ENCODE data around the gene COL4A1. TPM values are rescaled to one million over a fixed set of nuclear protein-coding genes. Genes with fewer than 3 reads are reported as not detected.
"Not testable (repeated sequence)": the region's sequence is repeated elsewhere in the genome, so short reads cannot be mapped to it uniquely, and the experiment has no call there.

Gene COL4A1
- total RNA-seq, 1 donor = 0.21 TPM

DNA sequence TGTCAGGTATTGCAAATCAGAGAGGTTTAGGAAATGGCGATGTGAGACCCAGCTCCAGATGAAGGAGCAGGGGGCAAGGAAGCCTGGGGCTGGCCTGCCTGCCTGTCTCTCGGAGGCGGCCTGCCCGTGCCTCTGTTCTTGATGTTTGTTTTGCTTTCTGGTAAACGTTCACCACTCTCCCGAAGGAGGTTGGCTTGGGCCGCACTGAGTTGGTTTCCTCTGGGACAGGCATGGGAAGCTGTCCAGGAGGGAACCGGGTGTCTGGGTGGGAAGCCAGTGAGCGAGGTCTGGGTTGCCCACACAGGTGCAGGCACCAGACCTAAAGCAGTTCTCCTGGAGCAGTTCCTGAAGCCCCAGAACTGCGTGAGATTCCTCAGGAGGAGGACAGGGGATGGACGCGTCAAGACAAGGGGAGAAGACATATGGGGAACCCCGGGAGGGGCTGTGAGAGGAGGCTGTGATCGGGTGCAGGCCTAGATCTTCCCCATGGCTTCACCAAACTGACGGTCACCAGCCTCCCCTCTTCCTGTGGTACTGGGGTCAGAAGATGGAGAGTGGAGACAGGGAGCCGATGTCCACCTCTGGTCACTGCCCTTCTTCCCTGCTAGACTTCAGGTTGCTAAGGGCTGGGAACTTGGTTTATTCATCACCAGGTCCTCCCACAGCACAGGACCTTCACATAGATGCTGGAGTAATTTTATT lies 15.3 kb upstream of the COL4A1 start:
- no peaks in the 10 kb centered on the region for H3K4me1 ChIP-seq (ENCODE audit: insufficient read depth, low read length)
- H3K27me3 ChIP-seq (ENCODE audit: insufficient read depth, low read length) = no peaks in the 10 kb centered on the region
- no peaks in the 10 kb centered on the region for H3K9me3 ChIP-seq (ENCODE audit: low read depth, low read length)
- H3K4me3 ChIP-seq (ENCODE audit: low read length) = no peak overlapping the region

DNA sequence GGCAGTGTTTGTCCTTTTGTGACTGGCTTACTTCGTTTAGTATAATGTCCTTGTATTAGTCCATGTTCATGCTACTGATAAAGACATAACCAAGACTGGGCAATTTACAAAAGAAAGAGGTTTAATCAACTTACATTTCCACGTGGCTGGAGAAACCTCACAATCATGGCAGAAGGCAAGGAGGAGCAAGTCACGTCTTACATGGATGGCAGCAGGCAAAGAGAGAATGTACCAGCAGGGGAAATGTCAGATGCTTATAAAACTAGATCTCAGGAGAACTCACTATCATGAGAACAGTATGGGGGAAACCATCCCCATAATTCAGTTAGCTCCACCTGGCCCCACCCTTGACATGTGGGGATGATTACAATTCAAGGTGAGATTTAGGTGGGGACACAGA lies 14.6 kb upstream of the COL4A1 start:
- not testable (repeated sequence) for H3K4me1 ChIP-seq (ENCODE audit: insufficient read depth, low read length); H3K9me3 ChIP-seq (ENCODE audit: low read depth, low read length); H3K27me3 ChIP-seq (ENCODE audit: insufficient read depth, low read length); H3K4me3 ChIP-seq (ENCODE audit: low read length)

DNA sequence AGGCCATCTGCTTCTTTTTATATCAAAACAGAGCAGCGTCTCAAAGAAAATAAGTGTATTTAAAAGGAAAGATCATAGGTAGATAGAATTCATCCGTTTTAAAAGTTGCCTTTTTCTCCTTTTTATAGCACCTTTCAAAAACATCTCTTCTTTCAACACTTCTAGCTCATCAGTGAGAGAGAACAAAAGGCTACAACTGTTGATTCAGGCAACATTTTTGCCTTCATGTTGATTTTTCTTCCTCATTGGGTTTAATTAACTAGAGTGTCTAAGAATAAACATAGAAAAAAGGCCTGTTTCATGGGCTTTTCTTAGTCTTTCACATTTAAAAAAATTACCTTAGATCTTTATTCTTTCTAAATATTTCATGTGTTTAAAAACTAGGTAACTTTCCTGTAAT lies 13.7 kb upstream of the COL4A1 start:
- Histone ChIP-seq H3K4me3 (ENCODE audit: low read length) (no peak overlapping the region), H3K27me3 (ENCODE audit: insufficient read depth, low read length) (no peaks in the 10 kb centered on the region), H3K9me3 (ENCODE audit: low read depth, low read length) (no peaks in the 10 kb centered on the region)

DNA sequence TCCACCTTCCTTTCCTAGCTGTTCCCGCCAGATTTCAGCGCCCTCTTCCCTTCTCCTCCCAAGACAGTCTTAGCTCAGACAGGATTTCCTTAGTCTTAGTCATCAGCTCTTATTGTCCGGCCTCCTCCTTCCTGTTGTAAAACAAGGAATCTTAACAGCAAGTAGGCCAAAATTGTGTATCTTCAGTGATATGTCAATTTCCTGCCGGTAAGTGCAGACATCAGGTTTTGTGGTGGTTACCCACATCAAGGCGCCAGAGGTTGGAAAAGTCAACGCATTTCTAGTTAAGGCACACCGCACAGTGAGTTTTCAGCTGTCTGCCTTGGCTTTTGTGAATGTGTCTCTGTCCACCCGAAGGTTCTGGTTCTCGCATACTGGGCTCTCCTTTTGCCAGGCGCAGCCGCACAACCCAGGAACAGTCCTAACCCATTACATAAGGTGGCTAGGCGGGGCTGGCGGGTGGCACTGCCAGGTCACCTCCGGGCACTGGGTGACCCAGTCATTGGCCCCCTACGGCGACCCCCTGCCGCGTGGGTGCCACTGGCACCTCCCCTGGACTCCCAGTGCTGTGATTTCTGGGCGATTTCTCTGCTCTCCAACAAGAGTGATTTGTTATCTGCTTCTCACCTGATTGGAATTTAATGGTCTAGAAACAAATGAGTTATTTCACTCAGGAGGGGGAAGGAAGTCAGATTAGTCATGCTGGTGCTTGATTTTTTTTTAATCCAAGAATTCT lies 13.0 kb upstream of the COL4A1 start:
- H3K4me3 ChIP-seq (ENCODE audit: low read length) = no peak overlapping the region
- no peaks in the 10 kb centered on the region for H3K4me1 ChIP-seq (ENCODE audit: insufficient read depth, low read length)
- no peaks in the 10 kb centered on the region for H3K9me3 ChIP-seq (ENCODE audit: low read depth, low read length)
- no peaks in the 10 kb centered on the region for H3K27me3 ChIP-seq (ENCODE audit: insufficient read depth, low read length)

More for the DNA sequence above, 13.7 kb upstream of the COL4A1 start:
- H3K4me1 ChIP-seq (ENCODE audit: insufficient read depth, low read length) = no peaks in the 10 kb centered on the region

DNA sequence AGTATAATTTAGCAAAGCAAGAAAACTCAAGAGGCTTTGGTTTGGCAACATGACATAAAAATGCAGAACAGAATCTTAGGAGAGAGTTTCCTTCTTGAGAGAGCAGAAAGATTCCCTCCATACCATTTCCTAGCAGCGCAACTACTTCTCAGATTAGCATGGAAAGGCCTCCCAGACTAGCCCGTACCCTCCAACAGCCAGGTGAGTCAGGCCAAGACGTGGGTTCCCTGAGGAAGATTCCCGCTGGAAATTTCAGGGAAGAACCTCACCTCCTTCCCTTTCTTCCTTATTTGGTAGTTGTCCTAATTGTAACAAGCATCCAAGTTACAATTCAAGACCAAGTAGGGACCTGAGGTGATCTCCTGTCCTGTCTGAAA lies 12.4 kb upstream of the COL4A1 start:
- Histone ChIP-seq H3K9me3 (ENCODE audit: low read depth, low read length) (no peaks in the 10 kb centered on the region), H3K27me3 (ENCODE audit: insufficient read depth, low read length) (no peaks in the 10 kb centered on the region), H3K4me3 (ENCODE audit: low read length) (no peak overlapping the region), H3K4me1 (ENCODE audit: insufficient read depth, low read length) (no peaks in the 10 kb centered on the region)

DNA sequence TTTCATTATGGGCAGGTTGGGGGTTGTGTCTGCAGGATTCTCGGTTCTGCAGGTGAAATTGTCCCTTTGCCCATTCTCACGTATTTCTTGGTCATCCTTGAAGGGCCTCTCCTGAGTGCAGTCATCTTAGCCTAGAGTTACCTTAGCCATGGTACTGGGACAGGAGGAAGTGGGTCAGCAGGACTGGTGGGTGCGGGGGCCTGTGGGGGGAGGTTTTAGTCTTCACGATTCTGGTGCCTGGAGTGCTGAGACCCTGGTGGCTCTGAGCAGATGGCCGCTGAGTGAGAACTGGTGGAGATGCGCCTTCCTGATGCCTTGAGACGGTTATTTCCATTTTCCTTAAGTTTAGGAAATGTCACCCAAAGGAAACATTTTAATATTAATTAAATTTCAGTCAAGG lies 12.0 kb upstream of the COL4A1 start:
- no peaks in the 10 kb centered on the region for H3K27me3 ChIP-seq (ENCODE audit: insufficient read depth, low read length)

DNA sequence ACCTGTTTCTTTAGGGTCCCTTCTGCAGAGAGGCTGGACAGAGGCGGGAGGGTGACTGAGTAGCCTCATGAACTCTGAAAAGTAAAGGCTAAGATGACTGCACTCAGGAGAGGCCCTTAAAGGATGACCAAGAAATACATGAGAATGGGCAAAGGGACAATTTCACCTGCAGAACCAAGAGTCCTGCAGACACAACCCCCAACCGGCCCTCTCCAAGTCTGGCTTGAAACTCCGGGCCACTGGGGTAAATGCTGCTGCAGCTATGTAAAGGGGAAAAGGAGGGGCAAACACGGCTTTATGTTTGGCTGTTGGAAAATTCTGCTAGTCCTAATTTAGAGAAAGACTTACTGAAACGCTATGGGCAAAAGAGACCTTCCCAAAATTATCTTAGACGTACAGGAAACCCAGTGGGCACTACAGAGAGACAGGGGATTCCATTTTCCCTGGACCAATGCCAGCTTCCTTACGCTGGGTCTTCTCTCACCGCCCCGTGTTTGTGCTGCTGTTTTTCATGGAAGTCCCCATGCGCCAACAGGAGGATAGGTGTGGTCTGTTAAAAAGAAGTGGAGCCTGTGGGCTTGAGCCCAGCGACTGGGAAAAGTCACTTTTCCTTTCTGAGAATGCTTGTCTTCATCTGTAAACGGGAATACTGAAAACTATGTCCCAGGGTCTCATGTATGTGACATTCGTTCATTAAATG lies 10.7 kb upstream of the COL4A1 start:
- Histone ChIP-seq H3K27me3 (ENCODE audit: insufficient read depth, low read length) (no peaks in the 10 kb centered on the region), H3K4me1 (ENCODE audit: insufficient read depth, low read length) (no peaks in the 10 kb centered on the region), H3K9me3 (ENCODE audit: low read depth, low read length) (no peaks in the 10 kb centered on the region)

More for the DNA sequence above, 12.0 kb upstream of the COL4A1 start:
- Histone ChIP-seq H3K4me1 (ENCODE audit: insufficient read depth, low read length) (no peaks in the 10 kb centered on the region), H3K4me3 (ENCODE audit: low read length) (no peak overlapping the region), H3K9me3 (ENCODE audit: low read depth, low read length) (no peaks in the 10 kb centered on the region)

DNA sequence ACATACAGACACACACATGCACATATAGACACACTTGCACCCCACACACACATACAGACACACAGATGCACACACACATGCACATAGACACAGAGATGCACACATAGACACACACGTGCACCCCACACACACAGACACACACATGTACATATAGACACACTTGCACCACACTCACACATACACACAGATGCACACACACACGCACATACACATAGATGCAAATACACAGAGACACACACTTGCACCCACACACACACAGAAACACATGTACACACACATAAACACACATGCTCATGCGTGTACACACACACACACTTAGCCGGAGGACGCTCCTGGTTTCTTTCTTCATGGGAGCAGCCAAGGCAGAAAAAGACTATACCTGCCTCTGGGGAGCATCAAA lies 10.1 kb upstream of the COL4A1 start:
- Histone ChIP-seq H3K9me3 (ENCODE audit: low read depth, low read length) (no peaks in the 10 kb centered on the region), H3K4me3 (ENCODE audit: low read length) (no peak overlapping the region), H3K27me3 (ENCODE audit: insufficient read depth, low read length) (peaks cover 5% of the 10 kb centered on the region), H3K4me1 (ENCODE audit: insufficient read depth, low read length) (no peaks in the 10 kb centered on the region)

More for the DNA sequence above, 10.7 kb upstream of the COL4A1 start:
- no peak overlapping the region for H3K4me3 ChIP-seq (ENCODE audit: low read length)

DNA sequence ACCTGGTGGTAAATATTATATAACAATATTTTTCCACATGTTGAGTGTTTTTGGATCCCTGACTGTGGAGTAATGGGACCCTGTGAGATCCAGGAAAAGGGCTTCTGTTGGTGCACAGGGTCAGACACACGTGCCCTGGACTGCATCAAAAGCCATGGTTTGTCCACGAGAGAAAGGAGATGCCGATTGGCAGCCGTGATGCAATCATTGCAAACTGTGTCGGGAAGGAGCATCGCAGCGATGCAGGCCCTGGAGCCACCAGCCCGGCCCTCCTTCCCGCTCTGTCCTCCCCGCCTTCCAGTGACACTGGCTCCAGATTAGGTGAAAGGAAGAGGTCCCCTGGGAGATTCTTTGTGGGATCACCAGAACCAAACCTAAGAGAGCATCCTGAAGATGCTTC lies 9.2 kb upstream of the COL4A1 start:
- Histone ChIP-seq H3K9me3 (ENCODE audit: low read depth, low read length) (no peaks in the 10 kb centered on the region), H3K4me1 (ENCODE audit: insufficient read depth, low read length) (no peaks in the 10 kb centered on the region), H3K4me3 (ENCODE audit: low read length) (no peak overlapping the region), H3K27me3 (ENCODE audit: insufficient read depth, low read length) (peaks cover 11% of the 10 kb centered on the region)

DNA sequence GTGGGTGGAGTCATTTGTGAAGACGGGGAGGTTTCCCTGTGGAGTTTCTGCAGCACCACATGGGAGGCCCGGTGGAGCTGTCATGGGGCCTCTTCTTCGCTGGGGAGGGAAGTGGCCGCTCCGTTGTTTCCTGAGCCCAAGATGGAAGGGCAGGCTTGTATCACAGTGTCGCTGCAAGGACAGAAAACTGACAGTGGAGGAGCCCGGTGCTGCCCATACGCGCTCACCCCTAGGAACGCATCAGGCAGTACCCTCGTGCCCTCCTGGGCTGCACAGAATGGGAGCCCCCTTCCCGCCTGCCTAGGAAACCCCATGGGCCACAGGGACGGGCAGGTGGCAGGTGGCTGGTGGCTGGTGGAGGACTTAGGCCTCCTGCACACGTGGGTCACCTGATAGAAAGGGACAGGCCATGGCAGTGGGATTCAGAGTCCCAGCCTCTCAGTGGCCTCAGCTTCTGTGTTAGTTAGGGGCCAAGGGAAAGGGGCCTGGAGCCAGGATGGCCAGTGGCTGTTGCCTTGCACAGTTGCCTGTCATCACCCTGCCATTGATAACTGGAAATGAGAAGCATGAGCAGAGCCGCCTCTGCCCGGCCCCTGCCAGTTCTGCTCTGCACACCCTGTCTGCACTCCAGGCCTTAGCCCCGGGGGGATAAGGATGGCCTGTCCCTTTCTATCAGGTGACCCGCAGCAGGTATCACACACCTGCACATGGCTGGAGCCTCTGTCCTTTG lies 7.7 kb upstream of the COL4A1 start:
- H3K4me3 ChIP-seq (ENCODE audit: low read length) = no peak overlapping the region
- no peaks in the 10 kb centered on the region for H3K4me1 ChIP-seq (ENCODE audit: insufficient read depth, low read length)
- H3K27me3 ChIP-seq (ENCODE audit: insufficient read depth, low read length) = peaks cover 24% of the 10 kb centered on the region
- no peaks in the 10 kb centered on the region for H3K9me3 ChIP-seq (ENCODE audit: low read depth, low read length)

DNA sequence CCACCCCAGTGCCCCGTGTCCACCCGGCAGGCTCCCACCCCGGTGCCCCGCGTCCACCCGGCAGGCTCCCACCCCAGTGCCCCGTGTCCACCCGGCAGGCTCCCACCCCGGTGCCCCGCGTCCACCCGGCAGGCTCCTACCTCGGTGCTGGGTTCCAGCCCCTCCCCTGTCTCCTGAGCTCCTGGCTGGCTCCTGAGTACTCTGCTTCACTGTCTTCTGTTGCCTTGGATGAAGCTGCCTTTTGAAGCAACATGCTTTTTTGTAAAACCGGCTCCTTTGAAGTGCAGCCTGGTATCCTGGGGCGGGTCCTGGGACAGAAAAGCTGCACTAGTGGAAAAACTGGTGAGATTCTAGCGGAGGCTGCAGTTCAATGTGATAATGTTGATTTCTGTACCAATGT lies 6.8 kb upstream of the COL4A1 start:
- H3K27me3 ChIP-seq (ENCODE audit: insufficient read depth, low read length) = peaks cover 32% of the 10 kb centered on the region
- not testable (repeated sequence) for H3K4me3 ChIP-seq (ENCODE audit: low read length); H3K4me1 ChIP-seq (ENCODE audit: insufficient read depth, low read length); H3K9me3 ChIP-seq (ENCODE audit: low read depth, low read length)

DNA sequence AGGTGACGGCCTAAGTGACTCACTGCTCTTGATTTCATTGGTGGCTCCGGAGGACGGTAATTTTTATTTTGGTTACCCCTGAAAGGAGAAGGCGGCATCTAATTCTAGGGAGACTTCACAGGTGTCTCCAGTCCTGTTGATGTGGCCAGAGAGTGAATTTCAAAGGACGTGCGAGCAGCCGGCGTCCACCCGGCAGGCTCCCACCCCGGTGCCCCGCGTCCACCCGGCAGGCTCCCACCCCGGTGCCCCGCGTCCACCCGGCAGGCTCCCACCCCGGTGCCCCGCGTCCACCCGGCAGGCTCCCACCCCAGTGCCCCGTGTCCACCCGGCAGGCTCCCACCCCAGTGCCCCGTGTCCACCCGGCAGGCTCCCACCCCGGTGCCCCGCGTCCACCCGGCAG lies 6.3 kb upstream of the COL4A1 start:
- peaks cover 37% of the 10 kb centered on the region for H3K27me3 ChIP-seq (ENCODE audit: insufficient read depth, low read length)
- not testable (repeated sequence) for H3K9me3 ChIP-seq (ENCODE audit: low read depth, low read length); H3K4me1 ChIP-seq (ENCODE audit: insufficient read depth, low read length); H3K4me3 ChIP-seq (ENCODE audit: low read length)

DNA sequence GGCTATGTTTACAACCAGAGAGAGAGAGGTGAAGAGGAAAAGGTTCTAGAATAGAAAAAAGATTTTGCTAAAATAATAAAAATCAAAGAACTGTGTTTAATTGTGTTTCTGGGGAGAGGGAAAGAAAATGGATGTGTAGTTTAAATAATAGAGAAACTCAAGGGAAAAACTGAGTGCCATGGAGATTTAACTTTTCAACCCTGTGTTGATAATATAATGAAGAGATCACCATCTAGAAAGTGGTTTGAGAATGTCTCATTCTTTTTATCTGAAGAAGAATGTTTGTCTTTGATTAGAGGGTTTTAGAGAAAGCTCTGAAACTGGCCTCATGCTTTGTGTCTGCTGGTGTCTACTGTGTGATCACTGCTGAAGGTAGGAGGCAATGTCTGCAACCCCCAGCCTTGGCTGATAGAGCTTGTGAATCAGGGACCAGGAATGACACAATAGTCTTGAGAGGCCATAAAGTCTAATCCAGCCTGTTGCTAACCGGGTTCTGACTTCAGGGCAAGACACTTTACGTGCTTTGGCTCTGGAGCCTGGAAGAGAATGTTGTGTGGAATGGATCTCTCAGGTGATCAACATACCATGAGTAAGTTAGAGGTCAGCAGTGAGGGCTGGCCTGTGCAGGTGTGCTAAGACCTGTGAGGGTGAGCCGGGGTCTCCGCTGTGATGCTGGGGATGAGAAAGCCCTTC lies 5.5 kb upstream of the COL4A1 start:
- Histone ChIP-seq H3K9me3 (ENCODE audit: low read depth, low read length) (no peaks in the 10 kb centered on the region), H3K4me3 (ENCODE audit: low read length) (no peak overlapping the region), H3K27me3 (ENCODE audit: insufficient read depth, low read length) (peaks cover 44% of the 10 kb centered on the region), H3K4me1 (ENCODE audit: insufficient read depth, low read length) (no peaks in the 10 kb centered on the region)

DNA sequence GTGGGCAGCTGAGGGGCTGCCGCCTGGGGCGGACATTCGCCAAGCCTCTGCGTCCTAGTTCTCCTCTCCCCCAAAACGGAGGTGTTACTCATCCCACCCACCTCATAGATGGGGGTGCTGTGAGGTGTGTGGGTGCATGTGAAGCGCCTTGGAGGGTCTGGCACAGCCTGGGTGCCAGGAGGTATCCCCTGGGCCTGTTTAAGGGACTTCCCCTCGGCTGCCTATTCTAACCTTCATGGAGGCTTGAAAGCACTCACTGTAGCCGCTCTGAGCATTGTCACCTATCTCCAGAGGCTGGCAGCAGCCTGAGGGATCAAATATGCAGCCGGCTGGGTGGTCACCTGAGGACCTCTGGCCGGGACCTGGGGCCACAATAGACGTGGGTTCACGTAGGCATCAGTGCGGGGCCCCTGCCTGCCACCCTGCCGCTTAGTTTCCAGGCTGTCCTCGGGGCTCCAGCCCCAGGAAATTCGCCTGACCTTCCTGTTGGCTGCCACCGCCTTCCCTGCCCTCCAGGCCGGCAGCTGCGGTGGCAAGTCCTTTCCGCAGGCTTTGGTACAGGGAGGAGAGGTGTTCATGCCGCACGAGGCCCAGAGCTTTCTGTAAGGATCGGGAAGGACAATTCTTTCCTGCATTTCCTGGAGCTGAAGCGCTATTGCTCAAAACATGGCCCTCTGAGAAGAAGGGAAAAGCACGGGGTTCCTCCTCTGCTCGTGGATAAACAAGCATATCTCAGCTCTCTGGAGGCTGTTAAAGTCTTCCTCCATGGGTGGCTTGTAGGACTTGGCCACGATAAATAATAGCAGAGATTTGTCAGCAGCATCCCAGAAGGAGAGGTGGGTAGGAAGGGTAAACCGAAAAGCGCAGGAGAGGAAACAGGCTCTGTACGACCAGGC lies 4.7 kb upstream of the COL4A1 start:
- Histone ChIP-seq H3K27me3 (ENCODE audit: insufficient read depth, low read length) (peaks cover 45% of the 10 kb centered on the region), H3K4me1 (ENCODE audit: insufficient read depth, low read length) (no peaks in the 10 kb centered on the region), H3K4me3 (ENCODE audit: low read length) (no peak overlapping the region), H3K9me3 (ENCODE audit: low read depth, low read length) (no peaks in the 10 kb centered on the region)

All from mononuclear cell (primary cell).